Neuronal stem cell (in vitro differentiated cells): ENCODE measurements around the gene ACTL6B.

Experiments used
- DNase-seq: peaks from one replicate; pipeline ENCODE4 v3.0.0-alpha.2; 2013; ENCODE audit warnings: low spot score
- H2AFZ ChIP-seq: one replicate; pipeline ENCODE4 v1.6.1; 2013; ENCODE audit warnings: mild to moderate bottlenecking, low read length, inconsistent platforms
- H2AK5ac ChIP-seq: 2 replicates; pipeline ENCODE4 v1.6.1; 2013; ENCODE audit warnings: low read depth, mild to moderate bottlenecking, inconsistent platforms, low read length, moderate library complexity, mixed read lengths
- H2BK120ac ChIP-seq: 2 replicates; pipeline ENCODE4 v1.6.1; 2013; ENCODE audit warnings: low read depth, mild to moderate bottlenecking, inconsistent platforms, low read length, moderate library complexity, mixed read lengths
- H2BK12ac ChIP-seq: one replicate; pipeline ENCODE4 v1.6.1; 2013; ENCODE audit warnings: low read length, inconsistent platforms
- H2BK15ac ChIP-seq: 2 replicates; pipeline ENCODE4 v1.6.1; 2013; ENCODE audit warnings: mild to moderate bottlenecking, low read length, inconsistent platforms, mixed read lengths
- H2BK5ac ChIP-seq: one replicate; pipeline ENCODE4 v1.6.1; 2013; ENCODE audit warnings: inconsistent platforms, mild to moderate bottlenecking, low read length, moderate library complexity
- H3K14ac ChIP-seq: one replicate; pipeline ENCODE4 v1.6.1; 2013; ENCODE audit warnings: low read length, inconsistent platforms
- H3K18ac ChIP-seq: 2 replicates; pipeline ENCODE4 v1.6.1; 2013; ENCODE audit warnings: low read length, inconsistent platforms
- H3K23ac ChIP-seq: 2 replicates; pipeline ENCODE4 v1.6.1; 2013; ENCODE audit warnings: low read depth, mild to moderate bottlenecking, mixed read lengths, low read length, inconsistent platforms; ENCODE audit not compliant: poor library complexity
- H3K27ac ChIP-seq: replicated peaks from 3 replicates; pipeline ENCODE4 v1.5.1; 2013; ENCODE audit warnings: low read length, inconsistent platforms
- H3K27me3 ChIP-seq, 3 experiments: 2 replicates each; pipeline ENCODE4 v1.6.1; 2013; ENCODE audit warnings: low read length in 3 of 3, mild to moderate bottlenecking in 2 of 3, inconsistent platforms in 1 of 3, low read depth in 1 of 3, mixed read lengths in 1 of 3, moderate library complexity in 1 of 3; ENCODE audit not compliant: control insufficient read depth in 3 of 3, insufficient read depth in 3 of 3
- H3K36me3 ChIP-seq, 2 donors: replicated peaks in 1 of 2; 2 replicates each; pipeline ENCODE4 v1.6.1; 2013; ENCODE audit warnings: low read length in 2 of 2; ENCODE audit not compliant: control insufficient read depth in 2 of 2, insufficient read depth in 2 of 2
- H3K4ac ChIP-seq: 2 replicates; pipeline ENCODE4 v1.6.1; 2013; ENCODE audit warnings: inconsistent platforms, mild to moderate bottlenecking, low read length, moderate library complexity
- H3K4me1 ChIP-seq, 2 donors: 1 replicate in 1 of 2; 2 replicates in 1 of 2; pipeline ENCODE4 v1.6.1; 2013; ENCODE audit warnings: low read length in 2 of 2, low read depth in 1 of 2; ENCODE audit not compliant: control insufficient read depth in 2 of 2, insufficient read depth in 1 of 2
- H3K4me2 ChIP-seq: one replicate; pipeline ENCODE4 v1.6.1; 2013; ENCODE audit warnings: mild to moderate bottlenecking, low read length, inconsistent platforms; ENCODE audit not compliant: insufficient read depth, poor library complexity, severe bottlenecking
- H3K4me3 ChIP-seq, 2 donors: 2 replicates each; pipeline ENCODE4 v1.5.1; 2013; ENCODE audit warnings: low read length in 2 of 2, mild to moderate bottlenecking in 2 of 2, inconsistent platforms in 1 of 2, moderate library complexity in 1 of 2
- H3K79me1 ChIP-seq: one replicate; pipeline ENCODE4 v1.6.1; 2013; ENCODE audit warnings: low read depth, mild to moderate bottlenecking, inconsistent platforms, low read length, moderate library complexity
- H3K9ac ChIP-seq: one replicate; pipeline ENCODE4 v1.6.1; 2013; ENCODE audit warnings: mild to moderate bottlenecking, low read depth, low read length, inconsistent platforms; ENCODE audit not compliant: poor library complexity
- H3K9me3 ChIP-seq, 2 donors: replicated peaks in 1 of 2; 2 replicates each; pipeline versions ENCODE3 to v1.6.1; 2013; ENCODE audit warnings: low read length in 2 of 2, mild to moderate bottlenecking in 2 of 2, inconsistent platforms in 1 of 2, low read depth in 1 of 2, mixed read lengths in 1 of 2, moderate library complexity in 1 of 2; ENCODE audit not compliant: control insufficient read depth in 2 of 2, insufficient read depth in 1 of 2
- H4K8ac ChIP-seq: one replicate; pipeline ENCODE4 v1.6.1; 2013; ENCODE audit warnings: low read depth, mild to moderate bottlenecking, inconsistent platforms, low read length, moderate library complexity
- H4K91ac ChIP-seq: one replicate; pipeline ENCODE4 v1.6.1; 2013; ENCODE audit warnings: low read length, low read depth, mild to moderate bottlenecking, inconsistent platforms; ENCODE audit not compliant: poor library complexity
- WGBS, 2 donors: extraction: QIAGEN DNeasy Blood & Tissue Kit; methylation state at CpG; one replicate each; pipeline ENCODE4 v1.1.7; 2013; ENCODE audit warnings: missing lambda C conversion rate in 2 of 2, mixed read lengths in 1 of 2; ENCODE audit not compliant: insufficient read length in 2 of 2, insufficient replicate concordance in 1 of 2; ENCODE audit errors: extremely low coverage in 2 of 2; 5-methylcytosine and 5-hydroxymethylcytosine counted together

ACTL6B gene

DNA sequence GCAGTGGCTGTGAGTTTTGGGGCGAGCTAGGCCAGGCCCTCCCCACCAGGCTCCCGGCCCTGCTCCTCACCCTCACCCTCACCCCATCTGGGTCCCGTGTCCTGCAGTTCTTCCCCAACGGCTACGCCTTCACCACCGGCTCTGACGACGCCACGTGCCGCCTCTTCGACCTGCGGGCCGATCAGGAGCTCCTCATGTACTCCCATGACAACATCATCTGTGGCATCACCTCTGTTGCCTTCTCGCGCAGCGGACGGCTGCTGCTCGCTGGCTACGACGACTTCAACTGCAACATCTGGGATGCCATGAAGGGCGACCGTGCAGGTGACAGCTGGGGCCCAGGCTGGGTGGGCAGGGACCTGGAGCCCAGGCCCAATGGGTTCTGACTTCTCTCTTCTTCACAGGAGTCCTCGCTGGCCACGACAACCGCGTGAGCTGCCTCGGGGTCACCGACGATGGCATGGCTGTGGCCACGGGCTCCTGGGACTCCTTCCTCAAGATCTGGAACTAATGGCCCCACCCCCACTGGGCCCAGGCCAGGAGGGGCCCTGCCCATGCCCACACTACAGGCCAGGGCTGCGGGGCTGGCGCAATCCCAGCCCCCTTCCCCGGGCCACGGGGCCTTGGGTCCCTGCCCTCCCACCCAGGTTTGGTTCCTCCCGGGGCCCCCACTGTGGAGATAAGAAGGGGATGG is 22.2 kb upstream of the ACTL6B start:
- no peak overlapping the region for H3K4me2 ChIP-seq
- no peak overlapping the region for H2BK12ac ChIP-seq
- H3K27ac ChIP-seq, result no peak overlapping the region
- H2AK5ac ChIP-seq, result peak overlapping the region; percentile 63
- H2BK15ac ChIP-seq, result no peak overlapping the region
- peaks cover 27% of the 10 kb centered on the region for H3K79me1 ChIP-seq
- no CpG with 5 or more reads among the region's 35 CpGs for WGBS, 2 donors
- H3K9me3 ChIP-seq, result peaks cover 0 to 1% of the 10 kb centered on the region in 2 donors
- H2BK120ac ChIP-seq, result no peak overlapping the region
- no peaks in the 10 kb centered on the region for H3K27me3 ChIP-seq
- no peak for DNase-seq
- peak overlapping the region in 1 of 2 donors; percentile 37 for H3K4me3 ChIP-seq
- H3K9ac ChIP-seq, result peak overlapping the region; percentile 63
- peaks cover 43 to 72% of the 10 kb centered on the region in 2 donors for H3K36me3 ChIP-seq
- H3K14ac ChIP-seq, result no peak overlapping the region
- peaks cover 3 to 4% of the 10 kb centered on the region in 2 donors for H3K4me1 ChIP-seq
- H3K18ac ChIP-seq, result peak overlapping the region; percentile 66
- H3K4ac ChIP-seq, result no peak overlapping the region
- peak overlapping the region; percentile 90 for H2BK5ac ChIP-seq
- peak overlapping the region; percentile 79 for H4K91ac ChIP-seq
- no peak overlapping the region for H2AFZ ChIP-seq
- H4K8ac ChIP-seq, result no peak overlapping the region
- H3K23ac ChIP-seq, result peak overlapping the region; percentile 37

DNA sequence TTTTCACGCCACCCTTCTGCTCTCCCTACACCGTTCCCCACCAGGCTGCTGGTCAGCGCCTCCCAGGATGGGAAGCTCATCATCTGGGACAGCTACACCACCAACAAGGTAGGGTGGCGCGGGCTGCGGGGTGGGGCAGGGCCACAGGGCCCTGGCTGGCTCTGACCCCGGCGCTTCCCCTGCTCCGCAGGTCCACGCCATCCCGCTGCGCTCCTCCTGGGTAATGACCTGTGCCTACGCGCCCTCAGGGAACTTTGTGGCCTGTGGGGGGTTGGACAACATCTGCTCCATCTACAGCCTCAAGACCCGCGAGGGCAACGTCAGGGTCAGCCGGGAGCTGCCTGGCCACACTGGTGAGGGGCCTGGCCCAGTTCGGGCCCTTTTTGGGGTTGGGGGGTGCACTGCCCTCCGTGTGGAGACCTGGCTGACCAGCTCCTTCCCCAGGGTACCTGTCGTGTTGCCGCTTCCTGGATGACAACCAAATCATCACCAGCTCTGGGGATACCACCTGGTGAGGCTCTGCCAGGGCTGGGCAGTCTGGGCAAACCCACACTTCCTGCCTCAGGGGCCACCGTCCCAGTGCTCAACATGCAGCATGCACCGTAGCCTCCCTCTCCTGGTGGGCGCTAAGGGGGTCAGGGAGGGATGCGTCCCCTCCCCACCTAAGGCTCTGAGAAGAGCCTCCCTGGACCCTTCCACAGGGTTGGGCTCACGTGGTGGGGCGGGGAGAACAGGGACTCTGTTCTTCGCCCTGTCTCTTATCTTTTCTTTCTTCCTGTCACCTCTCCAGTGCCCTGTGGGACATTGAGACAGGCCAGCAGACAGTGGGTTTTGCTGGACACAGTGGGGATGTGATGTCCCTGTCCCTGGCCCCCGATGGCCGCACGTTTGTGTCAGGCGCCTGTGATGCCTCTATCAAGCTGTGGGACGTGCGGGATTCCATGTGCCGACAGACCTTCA is 21.3 kb upstream of the ACTL6B start:
- Histone ChIP-seq H4K91ac (no peak overlapping the region), H2BK12ac (peak overlapping the region; percentile 22), H3K4me1 (peaks cover 3 to 4% of the 10 kb centered on the region in 2 donors), H3K36me3 (peaks cover 35 to 63% of the 10 kb centered on the region in 2 donors), H3K23ac (peak overlapping the region; percentile 37), H3K18ac (peak overlapping the region; percentile 66), H2BK120ac (no peak overlapping the region), H3K79me1 (peaks cover 24% of the 10 kb centered on the region), H3K27ac (no peak overlapping the region), H2AK5ac (peak overlapping the region; percentile 63), H2AFZ (no peak overlapping the region), H2BK15ac (no peak overlapping the region), H2BK5ac (peak overlapping the region; percentile 90), H4K8ac (peak overlapping the region; percentile 92), H3K9me3 (peaks cover 0 to 1% of the 10 kb centered on the region in 2 donors), H3K4ac (no peak overlapping the region), H3K14ac (no peak overlapping the region), H3K27me3 (no peaks in the 10 kb centered on the region), H3K4me2 (no peak overlapping the region), H3K9ac (peak overlapping the region; percentile 63), H3K4me3 (no peak overlapping the region)
- WGBS, 2 donors, result no CpG with 5 or more reads among the region's 36 CpGs
- no peak for DNase-seq

DNA sequence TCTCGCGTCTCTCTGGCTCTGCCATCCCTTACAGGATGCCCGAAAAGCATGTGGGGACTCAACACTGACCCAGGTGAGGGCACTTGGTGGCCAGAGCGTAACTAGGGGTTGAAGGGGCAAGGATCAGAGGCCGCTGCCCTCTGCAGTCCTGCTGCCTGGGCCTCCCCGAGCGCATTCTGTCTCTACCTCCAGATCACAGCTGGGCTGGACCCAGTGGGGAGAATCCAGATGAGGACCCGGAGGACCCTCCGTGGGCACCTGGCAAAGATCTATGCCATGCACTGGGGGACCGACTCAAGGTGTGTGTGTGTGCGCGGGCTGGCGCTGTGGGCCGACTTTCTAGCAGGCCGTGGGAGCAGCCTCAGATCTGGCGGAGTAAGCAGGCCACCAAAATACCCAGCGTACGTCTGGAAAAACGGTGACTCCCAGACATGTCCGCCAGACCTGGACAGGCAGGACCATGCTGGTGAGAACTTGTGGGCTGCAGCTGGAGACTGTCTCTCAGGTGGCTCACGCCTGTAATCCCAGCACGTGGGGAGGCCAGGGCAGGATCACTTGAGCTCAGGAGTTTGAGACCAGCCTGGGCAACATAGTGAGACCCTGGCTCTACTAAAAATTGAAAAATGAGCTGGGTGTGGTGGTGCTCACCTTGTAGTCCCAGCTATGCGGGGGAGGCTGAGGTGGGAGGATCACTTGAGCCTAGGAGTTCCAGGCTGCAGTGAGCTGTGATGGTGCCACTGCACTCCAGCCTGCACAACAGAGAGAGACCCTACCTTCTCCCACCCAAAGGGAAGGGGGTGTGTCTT is 20.5 kb upstream of the ACTL6B start:
- Histone ChIP-seq H3K23ac (peak overlapping the region; percentile 65), H3K18ac (peak overlapping the region; percentile 27), H3K4me1 (peaks cover 3 to 4% of the 10 kb centered on the region in 2 donors), H2BK120ac (no peak overlapping the region), H3K4me2 (peak overlapping the region; percentile 93), H3K14ac (no peak overlapping the region), H2BK15ac (no peak overlapping the region), H4K91ac (no peak overlapping the region), H3K79me1 (peaks cover 20% of the 10 kb centered on the region), H2BK5ac (no peak overlapping the region), H3K27me3 (no peaks in the 10 kb centered on the region), H3K9me3 (peaks cover 0 to under 1% of the 10 kb centered on the region in 2 donors), H2AK5ac (no peak overlapping the region), H2BK12ac (no peak overlapping the region), H3K36me3 (peaks cover 27 to 54% of the 10 kb centered on the region in 2 donors), H4K8ac (peak overlapping the region; percentile 92), H3K9ac (peak overlapping the region; percentile 77), H3K4me3 (peak overlapping the region; percentile 15 to 97), H2AFZ (no peak overlapping the region), H3K27ac (peak overlapping the region; percentile 36), H3K4ac (no peak overlapping the region)
- WGBS, 2 donors, result no CpG with 5 or more reads among the region's 23 CpGs
- no peak for DNase-seq
